NB4 (cell line): ENCODE results near the gene CCDC34.

Source experiments
- DNase-seq: peaks from one replicate; pipeline ENCODE4 v3.0.0; 2010; ENCODE audit warnings: low read depth
- H3K4me3 ChIP-seq: one replicate; pipeline ENCODE4 v1.5.1; 2011; ENCODE audit warnings: mild to moderate bottlenecking, low read depth, low read length, moderate library complexity
- CTCF ChIP-seq: IDR thresholded peaks from one replicate; pipeline ENCODE4 v1.5.1; 2012; ENCODE audit warnings: low read depth, low read length
- MYC ChIP-seq: IDR thresholded peaks from 2 replicates; pipeline ENCODE4 v1.6.1; 2011; ENCODE audit warnings: low read depth, low read length
- POLR2A ChIP-seq: IDR thresholded peaks from 2 replicates; pipeline ENCODE4 v1.6.1; 2011; ENCODE audit warnings: mild to moderate bottlenecking; ENCODE audit not compliant: insufficient read length; ENCODE audit errors: extremely low read depth
- TF ChIP-seq, protein P1 (sequence below): IDR thresholded peaks from 2 replicates; pipeline ENCODE4 v1.6.1; 2011; ENCODE audit warnings: low read depth, low read length

The CCDC34 gene

GRCh38 chr11:27403195-27403594, 40.2 kb upstream of the CCDC34 start:
- DNase-seq: no peak
- TF ChIP-seq, protein P1, sequence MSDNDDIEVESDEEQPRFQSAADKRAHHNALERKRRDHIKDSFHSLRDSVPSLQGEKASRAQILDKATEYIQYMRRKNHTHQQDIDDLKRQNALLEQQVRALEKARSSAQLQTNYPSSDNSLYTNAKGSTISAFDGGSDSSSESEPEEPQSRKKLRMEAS: no peak
- TF ChIP-seq POLR2A (no peak), CTCF (no peak), MYC (no peak)
- H3K4me3 ChIP-seq: no peak overlapping the region

GRCh38 chr11:27402450-27402849, 39.4 kb upstream of the CCDC34 start:
- TF ChIP-seq MYC (no peak), POLR2A (no peak), CTCF (no peak)
- TF ChIP-seq, protein P1: no peak
- no peak overlapping the region for H3K4me3 ChIP-seq
- DNase-seq: no peak

DNA sequence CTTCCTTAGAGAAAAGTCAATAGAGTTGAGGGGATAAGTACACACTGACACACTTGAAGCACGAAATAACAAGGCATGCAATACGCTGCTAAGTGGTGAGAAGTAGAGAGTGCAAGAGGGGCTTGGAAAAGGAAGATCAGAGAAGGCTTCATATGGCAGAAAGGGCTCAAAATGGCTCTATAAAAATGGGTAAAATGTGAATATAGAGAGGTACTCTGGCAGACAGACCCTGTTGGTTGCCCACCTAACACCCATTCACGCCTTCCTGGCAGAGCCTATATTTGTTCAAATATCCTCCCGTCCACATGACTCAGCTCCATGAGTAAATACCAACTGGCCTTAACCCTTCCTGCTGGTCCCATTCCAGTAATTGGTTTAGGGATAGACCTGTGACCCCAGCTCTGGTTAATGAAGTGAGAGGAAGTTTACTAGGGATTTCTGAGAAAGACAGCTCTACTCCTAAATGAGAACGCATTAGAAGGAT, 38.9 kb upstream of the CCDC34 start:
- TF ChIP-seq POLR2A (no peak), CTCF (no peak), MYC (no peak)
- TF ChIP-seq, protein P1: no peak
- H3K4me3 ChIP-seq: no peak overlapping the region
- no peak for DNase-seq

DNA sequence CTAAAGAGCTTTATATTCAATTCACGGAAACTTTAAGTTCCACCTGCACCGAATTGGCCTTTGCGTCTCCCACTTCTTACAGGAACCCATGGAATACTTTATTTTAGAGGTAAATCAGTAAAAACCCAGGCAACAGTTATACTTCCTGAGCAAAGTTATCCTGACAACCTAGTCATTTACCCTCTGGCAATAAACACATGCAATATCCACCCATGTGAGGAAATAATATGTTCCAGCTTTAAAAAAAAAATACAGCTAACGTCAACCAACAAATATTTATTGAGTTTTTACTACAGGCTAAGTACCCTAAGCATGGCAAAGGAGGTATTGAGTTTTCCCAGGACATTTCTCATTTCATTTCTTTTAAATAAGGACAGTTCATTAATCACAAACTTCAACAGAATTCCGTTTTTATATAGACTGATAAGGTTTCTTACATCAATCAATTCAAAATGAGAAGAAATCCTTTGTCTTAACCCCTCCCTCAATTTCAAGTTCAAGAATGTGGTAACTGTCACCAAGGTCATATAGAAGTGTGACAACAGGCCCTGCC, 38.3 kb upstream of the CCDC34 start:
- TF ChIP-seq, protein P1: no peak
- TF ChIP-seq CTCF: no peak
- no peak for TF ChIP-seq MYC
- TF ChIP-seq POLR2A: no peak
- DNase-seq: no peak
- H3K4me3 ChIP-seq: no peak overlapping the region

GRCh38 chr11:27398400-27398770, 35.4 kb upstream of the CCDC34 start:
- no peak for DNase-seq
- no peak for TF ChIP-seq CTCF
- no peak for TF ChIP-seq POLR2A
- no peak for TF ChIP-seq MYC
- TF ChIP-seq, protein P1: no peak
- H3K4me3 ChIP-seq: no peak overlapping the region
